GM12864 (cell line): Measurements from ENCODE around the gene ZBTB1.

Source experiments
- DNase-seq: peaks from one replicate; pipeline ENCODE4 v3.0.0-alpha.2; 2011; ENCODE audit warnings: low read depth
- H3K4me3 ChIP-seq: 2 replicates; pipeline ENCODE4 v1.5.1; 2011; ENCODE audit warnings: mild to moderate bottlenecking, low read depth, low read length, control low read depth
- CTCF ChIP-seq: IDR thresholded peaks from 2 replicates; pipeline ENCODE4 v1.5.1; 2011; ENCODE audit warnings: low read depth, mild to moderate bottlenecking, moderate library complexity, low read length, control low read depth, inconsistent platforms; ENCODE audit errors: missing control alignments

The ZBTB1 gene

GRCh38 chr14:64504310-64504896 is at the start of gene ZBTB1:
TSS of gene ZBTB1 (plus strand) at chr14:64504770. CDS start at chr14:64521505, 16,735 bp downstream.
- no peak for DNase-seq
- no peak for TF ChIP-seq CTCF
- peak within 1 kb of the TSS; percentile 70 for H3K4me3 ChIP-seq

GRCh38 chr14:64459405-64460136 is 45.0 kb upstream of the ZBTB1 start:
- no peak for TF ChIP-seq CTCF
- no peak for DNase-seq
- H3K4me3 ChIP-seq: no peak overlapping the region

GRCh38 chr14:64461221-64461620 is 43.3 kb upstream of the ZBTB1 start:
- no peak for DNase-seq
- no peak overlapping the region for H3K4me3 ChIP-seq
- TF ChIP-seq CTCF: no peak

GRCh38 chr14:64463195-64463594 is 41.4 kb upstream of the ZBTB1 start:
- DNase-seq: peak; percentile 65
- TF ChIP-seq CTCF: no peak
- no peak overlapping the region for H3K4me3 ChIP-seq

GRCh38 chr14:64463873-64464272 is 40.7 kb upstream of the ZBTB1 start:
- no peak overlapping the region; the same call in 1 of the 2 replicates for H3K4me3 ChIP-seq
- TF ChIP-seq CTCF: no peak
- DNase-seq: no peak

- no peak for DNase-seq
- peak overlapping the region; percentile 76 for H3K4me3 ChIP-seq
- TF ChIP-seq CTCF: no peak
Measured at GRCh38 chr14:64464651-64465050, 39.9 kb upstream of the ZBTB1 start.
